NCI-H1092 (cell line): Measurements from ENCODE around the gene CDK14.
A peak's percentile ranks its signal among the peaks of the same experiment; 100 is the strongest.
"Not testable (repeated sequence)": the region's sequence is repeated elsewhere in the genome, so short reads cannot be mapped to it uniquely, and the experiment has no call there.

Experiments
- DNase-seq: peaks from one replicate; lab custom pipeline; 2025; lab: John Stamatoyannopoulos, UW

The CDK14 gene

GRCh38 chr7:90629297-90629918 is 33.3 kb downstream of the CDK14 start:
- peak; percentile 59 for DNase-seq

DNA sequence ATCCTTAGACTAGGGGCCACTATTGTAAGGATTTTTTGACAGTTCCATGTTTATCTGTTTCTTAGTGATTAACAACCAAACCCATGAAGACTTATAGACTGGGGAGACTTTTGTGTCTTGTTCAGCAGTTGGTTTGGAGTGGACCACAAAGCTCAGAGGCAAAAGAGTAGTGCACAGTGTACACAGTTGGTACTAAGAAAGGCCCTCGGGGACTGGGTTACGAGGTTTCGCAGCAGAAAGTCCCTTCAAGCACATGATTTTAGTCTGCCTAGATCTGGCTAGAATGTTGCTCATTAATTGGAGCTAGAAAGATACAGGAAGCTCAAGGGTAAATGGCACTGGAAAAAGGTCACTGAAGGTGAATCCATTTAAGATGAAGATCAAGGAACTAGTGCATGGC is 35.4 kb downstream of the CDK14 start:
- no peak for DNase-seq

- not testable (repeated sequence) for DNase-seq
These were observed 43.6 kb downstream of the CDK14 start for GRCh38 chr7:90639683-90640082.

GRCh38 chr7:90642978-90643377 is 46.9 kb downstream of the CDK14 start:
- no peak for DNase-seq

DNA sequence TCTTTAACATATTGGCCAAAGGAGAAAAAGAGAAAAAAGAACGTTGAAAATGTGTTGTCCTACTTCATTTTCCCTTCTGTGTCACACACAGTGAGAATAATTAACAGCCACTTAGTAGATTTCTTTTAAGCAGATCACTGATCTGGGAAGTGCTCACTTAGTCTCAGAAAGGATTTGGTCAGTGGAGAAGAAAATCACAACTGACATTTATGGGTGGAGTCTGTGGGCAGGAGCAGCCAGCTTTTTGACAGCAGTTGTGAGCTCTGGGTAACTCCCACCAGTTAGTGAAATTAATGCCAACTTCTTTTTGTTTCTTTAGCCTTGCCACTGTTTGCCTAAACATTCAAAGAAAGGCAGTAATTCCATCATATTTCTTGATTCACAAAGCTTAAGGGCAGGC is 49.7 kb downstream of the CDK14 start:
- no peak for DNase-seq

- DNase-seq, result no peak
These were observed 52.0 kb downstream of the CDK14 start for GRCh38 chr7:90648107-90648506.

GRCh38 chr7:90648834-90649233 is 52.7 kb downstream of the CDK14 start:
- no peak for DNase-seq

- no peak for DNase-seq
These were observed 58.8 kb downstream of the CDK14 start for GRCh38 chr7:90654718-90655427.

GRCh38 chr7:90655566-90655965 is 59.4 kb downstream of the CDK14 start:
- no peak for DNase-seq

DNA sequence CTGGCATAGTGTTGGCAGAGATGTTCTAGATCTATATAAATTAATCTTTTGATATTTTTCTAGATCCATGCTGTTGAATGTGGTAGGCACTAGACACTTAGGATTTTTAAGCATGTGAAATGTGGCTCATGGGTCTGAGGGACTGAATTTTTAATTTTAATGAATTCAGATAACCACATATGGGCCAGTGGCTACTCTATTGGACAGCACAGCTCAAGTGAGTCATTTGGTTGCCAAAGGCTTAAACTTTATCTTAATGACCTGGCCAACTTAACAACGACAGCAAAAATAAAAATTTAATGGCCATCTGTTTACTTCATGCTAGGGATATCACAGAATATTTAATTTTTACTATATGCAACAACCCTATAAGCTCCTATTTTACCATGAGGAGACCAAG is 61.4 kb downstream of the CDK14 start:
- DNase-seq, result no peak

DNA sequence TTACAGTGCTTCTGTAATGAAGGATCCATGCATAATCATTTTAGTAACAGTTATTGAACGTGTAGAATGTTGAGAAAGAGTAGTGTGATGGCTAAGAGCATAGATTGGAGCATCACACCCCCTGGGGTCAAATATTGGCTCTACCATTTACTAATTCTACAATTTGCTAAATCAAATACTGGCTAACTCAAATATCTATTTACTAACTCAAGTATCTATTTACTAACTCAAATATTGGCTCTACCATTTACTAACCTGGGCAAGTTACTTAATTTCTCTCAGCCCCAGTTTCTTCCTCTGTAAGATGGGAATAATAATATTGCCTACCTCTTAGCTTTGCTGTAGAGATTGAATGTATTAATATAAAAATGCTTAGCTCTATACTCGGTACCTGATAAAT is 64.0 kb downstream of the CDK14 start:
- DNase-seq, result no peak

DNA sequence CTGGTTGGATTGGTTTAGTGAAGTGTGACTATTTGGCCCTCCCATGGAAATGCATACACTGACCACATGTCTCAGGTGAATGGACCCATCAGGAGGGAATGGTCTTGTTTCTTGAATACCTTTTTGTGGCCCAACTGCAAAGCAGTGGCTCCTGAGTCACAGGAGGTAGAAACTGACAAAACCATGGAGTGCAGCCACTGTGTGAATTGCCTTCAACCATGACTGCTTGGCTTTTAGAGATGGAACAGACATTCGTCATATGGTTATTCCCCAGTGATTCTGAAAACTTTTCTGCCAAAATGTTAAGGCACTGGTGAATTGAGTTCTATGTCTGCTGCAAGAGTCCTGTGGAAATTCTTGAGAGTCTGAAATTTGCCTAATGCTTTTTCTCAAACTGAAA is 64.7 kb downstream of the CDK14 start:
- no peak for DNase-seq

DNA sequence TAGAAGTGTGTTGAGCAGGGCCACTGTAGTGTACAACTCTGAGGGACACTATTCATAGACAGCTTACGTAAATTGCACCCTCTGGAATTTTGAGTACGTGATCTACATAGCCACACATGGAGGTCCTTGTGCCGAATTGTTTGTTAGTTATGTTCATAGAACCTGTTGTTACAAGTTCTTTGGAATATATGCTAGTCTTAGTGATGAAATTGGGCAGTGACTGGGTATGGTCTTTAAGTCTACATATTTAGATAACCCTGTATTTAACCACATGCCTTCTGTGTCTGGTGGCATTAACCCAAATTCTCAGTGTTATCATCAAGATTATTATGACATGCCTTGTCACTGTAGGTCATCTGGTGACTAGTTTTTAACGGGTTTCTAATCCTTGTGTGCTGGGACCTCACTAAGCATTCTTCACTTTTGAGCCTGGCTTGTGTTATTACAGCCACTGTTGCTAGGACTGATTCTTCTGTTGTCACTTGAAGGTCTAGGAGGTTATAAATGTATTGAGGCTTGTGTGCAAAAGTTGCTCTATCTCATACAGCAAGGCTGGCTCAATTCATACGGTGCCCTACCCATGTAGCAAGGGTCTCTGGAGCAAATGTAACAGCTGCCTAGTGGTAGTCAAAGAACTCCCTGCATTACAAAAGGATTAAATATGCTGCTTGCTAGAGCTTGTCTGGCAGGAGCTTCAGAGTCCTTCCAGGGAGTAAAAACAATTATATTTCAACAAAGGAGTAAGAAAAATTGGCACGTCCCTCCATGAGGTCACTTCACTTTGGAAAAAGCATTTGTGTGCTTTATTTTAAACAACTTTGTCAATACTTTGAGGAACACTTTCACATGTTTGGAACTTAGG is 65.4 kb downstream of the CDK14 start:
- DNase-seq, result no peak

- DNase-seq, result no peak
These were observed 67.1 kb downstream of the CDK14 start for GRCh38 chr7:90663176-90663575.

DNA sequence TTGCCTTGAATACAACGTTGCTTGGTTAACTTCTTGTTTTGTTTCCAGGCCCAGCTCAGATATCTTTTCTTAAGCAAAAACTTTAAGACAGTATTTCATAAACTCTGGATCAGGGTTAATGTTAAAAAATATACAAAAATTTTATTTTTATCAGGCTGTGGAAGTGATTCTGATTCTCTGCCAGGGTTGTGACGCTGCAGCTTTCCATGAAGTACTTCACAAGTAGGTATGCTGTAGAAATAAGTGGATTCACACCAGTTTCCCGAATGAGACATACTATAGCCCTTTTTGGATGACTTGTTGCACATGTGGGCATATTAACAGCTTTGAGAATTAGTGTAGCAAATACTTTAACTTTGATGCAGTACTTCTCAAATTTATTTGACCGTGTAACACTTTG is 70.1 kb downstream of the CDK14 start:
- no peak for DNase-seq

- no peak for DNase-seq
These were observed 72.9 kb downstream of the CDK14 start for GRCh38 chr7:90668992-90669391.

DNA sequence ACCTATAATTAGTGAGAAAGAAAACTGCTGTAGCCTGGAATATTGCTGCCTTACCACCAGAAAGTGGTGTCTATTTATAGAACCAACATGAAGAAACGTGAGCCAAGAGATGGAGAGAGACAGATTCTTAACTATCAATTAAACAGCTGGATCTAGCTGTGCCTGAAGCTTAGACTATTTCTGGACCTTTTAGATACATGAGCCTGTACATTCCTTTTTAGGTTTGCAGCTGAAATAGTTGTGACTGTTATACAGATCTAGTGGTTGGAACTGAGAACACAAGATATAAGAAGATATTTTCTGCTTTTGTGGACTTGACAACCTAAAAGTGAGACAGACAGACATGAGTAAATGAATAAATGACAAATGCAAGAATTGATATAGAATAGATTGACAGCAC is 73.4 kb downstream of the CDK14 start:
- DNase-seq, result no peak

DNA sequence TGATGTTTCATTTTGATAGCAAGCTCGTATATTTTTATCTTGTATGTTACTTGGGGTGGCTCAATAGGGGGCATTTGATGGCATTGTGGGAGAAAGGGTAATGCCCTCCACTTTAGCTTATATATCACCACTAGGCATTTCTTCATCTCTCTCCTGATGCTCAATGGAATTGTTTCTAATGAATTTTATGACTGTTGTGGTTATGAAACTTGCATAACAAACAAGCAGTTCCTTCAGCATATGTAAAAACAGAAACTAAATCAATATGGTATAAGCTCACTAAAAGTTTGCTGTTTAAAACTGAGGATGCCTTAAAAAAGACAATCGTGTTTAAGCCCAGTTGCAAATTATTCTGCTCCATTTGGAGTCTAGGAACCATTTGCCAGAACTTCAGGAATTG is 75.5 kb downstream of the CDK14 start:
- DNase-seq, result no peak

- no peak for DNase-seq
These were observed 76.1 kb downstream of the CDK14 start for GRCh38 chr7:90672210-90672609.

- DNase-seq, result no peak
These were observed 78.5 kb downstream of the CDK14 start for GRCh38 chr7:90674625-90675024.

GRCh38 chr7:90675982-90676381 is 79.9 kb downstream of the CDK14 start:
- DNase-seq, result no peak

GRCh38 chr7:90677486-90678404 is 81.6 kb downstream of the CDK14 start:
- DNase-seq, result peak; percentile 16
